IPS-20b (cell line): ENCODE measurements around the gene PCDHB5.
"Not testable (repeated sequence)": the region's sequence is repeated elsewhere in the genome, so short reads cannot be mapped to it uniquely, and the experiment has no call there.

ENCODE experiments used
- H3K27ac ChIP-seq: one replicate; pipeline ENCODE4 v1.5.1; 2013; ENCODE audit warnings: low read length
- H3K27me3 ChIP-seq: 2 replicates; pipeline ENCODE4 v1.6.1; 2013; ENCODE audit warnings: mild to moderate bottlenecking, low read length, inconsistent platforms; ENCODE audit not compliant: insufficient read depth
- H3K36me3 ChIP-seq: 2 replicates; pipeline ENCODE4 v1.6.1; 2013; ENCODE audit warnings: low read depth, mild to moderate bottlenecking, inconsistent platforms, low read length, moderate library complexity; ENCODE audit not compliant: insufficient read depth
- H3K4me1 ChIP-seq: 2 replicates; pipeline ENCODE4 v1.6.1; 2013; ENCODE audit warnings: mild to moderate bottlenecking, control low read depth, inconsistent platforms, low read length, moderate library complexity; ENCODE audit not compliant: insufficient read depth
- H3K4me3 ChIP-seq: 2 replicates; pipeline ENCODE4 v1.5.1; 2013; ENCODE audit warnings: mild to moderate bottlenecking, low read length, inconsistent platforms
- H3K9ac ChIP-seq: 2 replicates; pipeline ENCODE4 v1.6.1; 2013; ENCODE audit warnings: low read depth, mild to moderate bottlenecking, inconsistent platforms, low read length, moderate library complexity
- H3K9me3 ChIP-seq: 2 replicates; pipeline ENCODE4 v1.6.1; 2013; ENCODE audit warnings: mild to moderate bottlenecking, low read depth, low read length, inconsistent platforms; ENCODE audit not compliant: insufficient read depth

Gene PCDHB5

DNA sequence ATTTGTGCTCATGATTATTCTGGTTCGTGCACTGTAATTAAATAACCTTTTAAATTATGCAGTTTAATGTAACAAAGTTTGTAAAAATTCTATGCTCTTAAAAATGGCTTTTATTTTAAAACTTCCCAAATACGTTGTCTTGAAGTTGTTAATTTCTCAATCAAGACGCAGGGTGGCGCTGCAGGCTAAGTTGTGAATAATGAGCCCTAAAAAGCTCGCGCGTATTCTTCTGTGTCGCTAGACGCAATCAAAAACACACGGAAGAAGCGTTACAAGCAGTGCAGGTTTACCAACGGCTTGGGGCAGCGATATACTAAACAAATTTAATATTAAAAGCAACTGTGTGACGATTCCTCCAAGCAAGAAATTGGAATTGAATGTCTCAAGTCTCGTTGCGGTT, 13.4 kb upstream of the PCDHB5 start, which contains the start of gene PCDHB4:
Gene PCDHB4 (plus strand): TSS at position 256 of the 400 bp plus-strand sequence. CDS start 181 bp downstream, outside the sequence.
- H3K27ac ChIP-seq: no peak within 1 kb of the TSS
- no peaks in the 10 kb centered on the region for H3K27me3 ChIP-seq
- peaks cover 27% of the 10 kb centered on the region; the same call in 1 of the 2 replicates for H3K9me3 ChIP-seq
- no peak within 1 kb of the TSS for H3K4me3 ChIP-seq
- no peaks in the 10 kb centered on the region for H3K36me3 ChIP-seq
- H3K9ac ChIP-seq: no peak within 1 kb of the TSS
- no peaks in the 10 kb centered on the region for H3K4me1 ChIP-seq

DNA sequence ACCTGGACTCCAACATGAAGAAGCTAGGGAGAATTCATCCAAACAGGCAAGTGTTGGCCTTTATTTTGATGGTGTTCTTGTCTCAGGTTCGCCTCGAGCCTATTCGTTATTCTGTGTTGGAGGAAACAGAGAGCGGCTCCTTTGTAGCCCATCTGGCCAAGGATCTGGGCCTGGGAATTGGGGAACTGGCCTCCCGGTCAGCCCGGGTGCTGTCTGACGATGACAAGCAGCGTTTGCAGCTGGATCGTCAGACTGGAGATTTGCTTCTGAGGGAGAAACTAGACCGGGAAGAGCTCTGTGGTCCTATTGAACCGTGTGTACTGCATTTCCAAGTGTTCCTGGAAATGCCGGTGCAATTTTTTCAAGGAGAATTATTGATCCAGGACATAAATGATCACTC, 13.0 kb upstream of the PCDHB5 start:
- no peak overlapping the region for H3K9ac ChIP-seq
- no peaks in the 10 kb centered on the region for H3K36me3 ChIP-seq
- H3K27me3 ChIP-seq: no peaks in the 10 kb centered on the region
- no peaks in the 10 kb centered on the region for H3K4me1 ChIP-seq
- peaks cover 23% of the 10 kb centered on the region; the same call in 1 of the 2 replicates for H3K9me3 ChIP-seq
- H3K27ac ChIP-seq: no peak overlapping the region
- H3K4me3 ChIP-seq: no peak overlapping the region

DNA sequence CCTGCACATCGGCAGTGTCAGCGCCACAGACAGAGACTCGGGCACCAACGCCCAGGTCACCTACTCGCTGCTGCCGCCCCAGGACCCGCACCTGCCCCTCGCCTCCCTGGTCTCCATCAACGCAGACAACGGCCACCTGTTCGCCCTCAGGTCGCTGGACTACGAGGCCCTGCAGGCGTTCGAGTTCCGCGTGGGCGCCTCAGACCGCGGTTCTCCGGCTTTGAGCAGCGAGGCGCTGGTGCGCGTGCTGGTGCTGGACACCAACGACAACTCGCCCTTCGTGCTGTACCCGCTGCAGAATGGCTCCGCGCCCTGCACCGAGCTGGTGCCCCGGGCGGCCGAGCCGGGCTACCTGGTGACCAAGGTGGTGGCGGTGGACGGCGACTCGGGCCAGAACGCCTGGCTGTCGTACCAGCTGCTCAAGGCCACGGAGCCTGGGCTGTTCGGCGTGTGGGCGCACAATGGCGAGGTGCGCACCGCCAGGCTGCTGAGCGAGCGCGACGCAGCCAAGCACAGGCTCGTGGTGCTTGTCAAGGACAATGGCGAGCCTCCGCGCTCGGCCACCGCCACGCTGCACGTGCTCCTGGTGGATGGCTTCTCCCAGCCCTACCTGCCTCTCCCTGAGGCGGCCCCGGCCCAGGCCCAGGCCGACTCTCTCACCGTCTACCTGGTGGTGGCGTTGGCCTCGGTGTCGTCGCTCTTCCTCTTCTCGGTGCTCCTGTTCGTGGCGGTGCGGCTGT, 11.4 kb upstream of the PCDHB5 start:
- not testable (repeated sequence) for H3K4me3 ChIP-seq

DNA sequence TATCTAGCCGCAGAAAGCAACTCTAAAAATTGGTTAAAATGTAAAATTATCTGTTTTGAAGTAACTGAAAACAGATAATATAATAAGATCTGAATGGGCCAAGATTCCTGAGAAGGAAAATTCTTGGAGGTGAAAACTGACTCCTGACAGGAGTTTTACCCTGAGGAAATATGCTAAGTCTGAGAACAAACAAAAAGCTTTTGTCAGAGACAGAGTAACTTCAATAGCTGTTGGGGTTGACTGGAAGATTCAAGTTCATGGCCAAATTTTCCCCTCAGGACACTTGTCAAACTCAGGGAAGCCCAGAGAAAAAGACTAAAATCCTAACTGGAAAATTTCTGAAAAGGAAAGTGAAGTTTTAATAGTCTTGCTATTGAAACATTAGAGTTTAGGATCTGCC, 7.7 kb upstream of the PCDHB5 start:
- Histone ChIP-seq H3K27ac (no peak overlapping the region), H3K27me3 (no peaks in the 10 kb centered on the region), H3K36me3 (no peaks in the 10 kb centered on the region), H3K4me3 (peak overlapping the region; percentile 30; the same call in 1 of the 2 replicates), H3K9ac (no peak overlapping the region), H3K4me1 (no peaks in the 10 kb centered on the region), H3K9me3 (peaks cover 23% of the 10 kb centered on the region; the same call in 1 of the 2 replicates)

More for the DNA sequence above, 11.4 kb upstream of the PCDHB5 start:
- not testable (repeated sequence) for H3K27me3 ChIP-seq, H3K9ac ChIP-seq, H3K27ac ChIP-seq, H3K36me3 ChIP-seq, H3K4me1 ChIP-seq
- H3K9me3 ChIP-seq: peaks cover 22% of the 10 kb centered on the region; the same call in 1 of the 2 replicates

DNA sequence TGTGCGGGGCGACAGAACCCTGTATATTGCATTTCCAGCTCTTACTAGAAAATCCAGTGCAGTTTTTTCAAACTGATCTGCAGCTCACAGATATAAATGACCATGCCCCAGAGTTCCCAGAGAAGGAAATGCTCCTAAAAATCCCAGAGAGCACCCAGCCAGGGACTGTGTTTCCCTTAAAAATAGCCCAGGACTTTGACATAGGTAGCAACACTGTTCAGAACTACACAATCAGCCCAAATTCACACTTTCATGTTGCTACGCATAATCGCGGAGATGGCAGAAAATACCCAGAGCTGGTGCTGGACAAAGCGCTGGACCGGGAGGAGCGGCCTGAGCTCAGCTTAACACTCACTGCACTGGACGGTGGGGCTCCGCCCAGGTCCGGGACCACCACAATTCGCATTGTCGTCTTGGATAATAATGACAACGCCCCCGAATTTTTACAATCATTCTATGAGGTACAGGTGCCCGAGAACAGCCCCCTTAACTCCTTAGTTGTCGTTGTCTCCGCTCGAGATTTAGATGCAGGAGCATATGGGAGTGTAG, 786 bp downstream of the PCDHB5 start:
- H3K27me3 ChIP-seq: no peaks in the 10 kb centered on the region
- H3K36me3 ChIP-seq: no peaks in the 10 kb centered on the region
- H3K27ac ChIP-seq: no peak overlapping the region
- H3K9ac ChIP-seq: no peak overlapping the region
- H3K4me3 ChIP-seq: no peak overlapping the region
- H3K4me1 ChIP-seq: no peaks in the 10 kb centered on the region
- H3K9me3 ChIP-seq: peaks cover 67% of the 10 kb centered on the region

DNA sequence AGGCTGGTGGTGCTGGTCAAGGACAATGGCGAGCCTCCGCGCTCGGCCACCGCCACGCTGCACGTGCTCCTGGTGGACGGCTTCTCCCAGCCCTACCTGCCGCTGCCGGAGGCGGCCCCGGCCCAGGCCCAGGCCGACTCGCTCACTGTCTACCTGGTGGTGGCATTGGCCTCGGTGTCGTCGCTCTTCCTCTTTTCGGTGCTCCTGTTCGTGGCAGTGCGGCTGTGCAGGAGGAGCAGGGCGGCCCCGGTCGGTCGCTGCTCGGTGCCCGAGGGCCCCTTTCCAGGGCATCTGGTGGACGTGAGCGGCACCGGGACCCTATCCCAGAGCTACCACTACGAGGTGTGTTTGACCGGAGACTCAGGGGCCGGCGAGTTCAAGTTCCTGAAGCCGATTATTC, 2.3 kb downstream of the PCDHB5 start:
- H3K27ac ChIP-seq, H3K4me3 ChIP-seq: not testable (repeated sequence)
- peaks cover 58% of the 10 kb centered on the region for H3K9me3 ChIP-seq

DNA sequence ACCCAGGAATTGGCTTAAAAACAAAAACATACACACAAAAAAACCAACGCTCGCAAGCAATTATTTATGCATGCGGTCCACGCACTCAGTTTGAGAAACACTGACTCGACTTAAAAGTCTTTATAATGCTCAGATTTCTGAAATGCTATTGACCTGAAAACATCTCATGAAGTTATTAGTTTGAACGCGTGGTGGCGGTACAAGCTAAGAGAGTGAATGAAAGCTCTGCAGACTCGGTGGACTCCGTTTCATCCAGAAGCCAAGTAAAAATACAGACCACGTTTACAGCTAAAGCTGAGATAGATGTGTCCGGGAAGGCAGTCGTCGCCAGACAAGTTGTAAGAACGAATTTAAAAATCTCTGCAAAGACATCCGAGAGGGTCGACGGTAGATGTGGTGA, 14.8 kb downstream of the PCDHB5 start, which contains the start of gene PCDHB6:
Gene PCDHB6 (plus strand): TSS at position 246 of the 400 bp plus-strand sequence. CDS start 201 bp downstream, outside the sequence.
- Histone ChIP-seq H3K27ac (no peak within 1 kb of the TSS), H3K4me1 (no peaks in the 10 kb centered on the region), H3K27me3 (no peaks in the 10 kb centered on the region), H3K4me3 (no peak within 1 kb of the TSS), H3K36me3 (no peaks in the 10 kb centered on the region), H3K9ac (no peak within 1 kb of the TSS), H3K9me3 (peaks cover 22% of the 10 kb centered on the region; the same call in 1 of the 2 replicates)

More for the DNA sequence above, 2.3 kb downstream of the PCDHB5 start:
- H3K27me3 ChIP-seq, H3K9ac ChIP-seq, H3K36me3 ChIP-seq, H3K4me1 ChIP-seq: not testable (repeated sequence)

DNA sequence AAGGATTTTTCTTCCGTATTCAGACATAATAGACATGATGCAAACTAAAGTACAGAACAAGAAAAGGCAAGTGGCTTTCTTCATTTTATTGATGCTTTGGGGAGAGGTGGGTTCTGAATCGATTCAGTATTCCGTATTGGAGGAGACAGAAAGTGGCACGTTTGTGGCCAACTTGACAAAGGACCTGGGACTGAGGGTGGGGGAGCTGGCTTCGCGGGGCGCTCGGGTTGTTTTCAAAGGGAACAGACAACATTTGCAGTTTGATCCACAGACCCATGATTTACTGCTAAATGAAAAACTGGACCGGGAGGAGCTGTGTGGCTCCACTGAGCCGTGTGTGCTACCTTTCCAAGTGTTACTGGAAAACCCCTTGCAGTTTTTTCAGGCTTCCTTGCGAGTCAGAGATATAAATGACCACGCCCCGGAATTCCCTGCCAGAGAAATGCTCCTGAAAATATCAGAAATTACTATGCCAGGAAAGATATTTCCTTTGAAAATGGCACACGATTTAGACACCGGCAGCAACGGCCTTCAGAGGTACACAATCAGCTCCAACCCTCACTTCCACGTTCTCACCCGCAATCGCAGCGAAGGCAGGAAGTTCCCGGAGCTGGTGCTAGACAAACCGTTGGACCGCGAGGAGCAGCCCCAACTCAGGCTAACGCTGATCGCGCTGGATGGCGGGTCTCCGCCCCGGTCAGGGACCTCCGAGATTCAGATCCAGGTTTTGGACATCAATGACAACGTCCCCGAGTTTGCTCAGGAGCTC, 15.4 kb downstream of the PCDHB5 start:
- H3K36me3 ChIP-seq: no peaks in the 10 kb centered on the region
- H3K9ac ChIP-seq: no peak overlapping the region
- H3K9me3 ChIP-seq: peaks cover 26% of the 10 kb centered on the region; the same call in 1 of the 2 replicates
- no peak overlapping the region for H3K4me3 ChIP-seq
- no peak overlapping the region for H3K27ac ChIP-seq
- no peaks in the 10 kb centered on the region for H3K27me3 ChIP-seq
- H3K4me1 ChIP-seq: no peaks in the 10 kb centered on the region

DNA sequence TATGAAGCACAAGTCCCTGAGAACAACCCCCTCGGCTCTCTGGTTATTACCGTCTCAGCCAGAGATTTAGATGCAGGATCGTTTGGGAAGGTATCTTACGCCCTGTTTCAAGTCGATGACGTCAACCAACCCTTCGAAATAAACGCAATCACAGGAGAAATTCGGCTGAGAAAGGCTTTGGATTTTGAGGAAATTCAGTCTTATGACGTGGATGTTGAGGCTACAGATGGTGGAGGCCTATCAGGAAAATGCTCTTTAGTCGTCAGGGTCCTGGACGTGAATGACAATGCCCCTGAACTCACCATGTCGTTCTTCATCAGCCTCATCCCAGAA, 16.0 kb downstream of the PCDHB5 start:
- Histone ChIP-seq H3K27me3 (no peaks in the 10 kb centered on the region), H3K27ac (no peak overlapping the region), H3K9ac (no peak overlapping the region), H3K4me1 (no peaks in the 10 kb centered on the region), H3K4me3 (no peak overlapping the region), H3K9me3 (peaks cover 30% of the 10 kb centered on the region; the same call in 1 of the 2 replicates), H3K36me3 (no peaks in the 10 kb centered on the region)

DNA sequence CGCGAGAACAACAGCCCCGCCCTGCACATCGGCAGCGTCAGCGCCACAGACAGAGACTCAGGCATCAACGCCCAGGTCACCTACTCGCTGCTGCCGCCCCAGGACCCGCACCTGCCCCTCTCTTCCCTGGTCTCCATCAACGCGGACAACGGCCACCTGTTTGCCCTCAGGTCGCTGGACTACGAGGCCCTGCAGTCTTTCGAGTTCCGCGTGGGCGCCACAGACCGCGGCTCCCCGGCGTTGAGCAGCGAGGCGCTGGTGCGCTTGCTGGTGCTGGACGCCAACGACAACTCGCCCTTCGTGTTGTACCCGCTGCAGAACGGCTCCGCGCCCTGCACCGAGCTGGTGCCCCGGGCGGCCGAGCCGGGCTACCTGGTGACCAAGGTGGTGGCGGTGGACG, 16.6 kb downstream of the PCDHB5 start:
- H3K36me3 ChIP-seq, H3K27ac ChIP-seq, H3K4me1 ChIP-seq, H3K9ac ChIP-seq, H3K27me3 ChIP-seq, H3K4me3 ChIP-seq: not testable (repeated sequence)
- peaks cover 31% of the 10 kb centered on the region; the same call in 1 of the 2 replicates for H3K9me3 ChIP-seq

DNA sequence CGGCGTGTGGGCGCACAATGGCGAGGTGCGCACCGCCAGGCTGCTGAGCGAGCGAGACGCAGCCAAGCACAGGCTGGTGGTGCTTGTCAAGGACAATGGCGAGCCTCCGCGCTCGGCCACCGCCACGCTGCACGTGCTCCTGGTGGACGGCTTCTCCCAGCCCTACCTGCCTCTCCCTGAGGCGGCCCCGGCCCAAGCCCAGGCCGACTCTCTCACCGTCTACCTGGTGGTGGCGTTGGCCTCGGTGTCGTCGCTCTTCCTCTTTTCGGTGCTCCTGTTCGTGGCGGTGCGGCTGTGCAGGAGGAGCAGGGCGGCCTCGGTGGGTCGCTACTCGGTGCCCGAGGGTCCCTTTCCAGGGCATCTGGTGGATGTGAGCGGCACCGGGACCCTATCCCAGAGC, 17.1 kb downstream of the PCDHB5 start:
- H3K4me3 ChIP-seq, H3K36me3 ChIP-seq, H3K27ac ChIP-seq, H3K27me3 ChIP-seq, H3K4me1 ChIP-seq, H3K9ac ChIP-seq: not testable (repeated sequence)
- H3K9me3 ChIP-seq: peaks cover 36% of the 10 kb centered on the region; the same call in 1 of the 2 replicates
